ENCODE results near the gene MAML3.
"Not testable (repeated sequence)": the region's sequence is repeated elsewhere in the genome, so short reads cannot be mapped to it uniquely, and the experiment has no call there.

The MAML3 gene

DNA sequence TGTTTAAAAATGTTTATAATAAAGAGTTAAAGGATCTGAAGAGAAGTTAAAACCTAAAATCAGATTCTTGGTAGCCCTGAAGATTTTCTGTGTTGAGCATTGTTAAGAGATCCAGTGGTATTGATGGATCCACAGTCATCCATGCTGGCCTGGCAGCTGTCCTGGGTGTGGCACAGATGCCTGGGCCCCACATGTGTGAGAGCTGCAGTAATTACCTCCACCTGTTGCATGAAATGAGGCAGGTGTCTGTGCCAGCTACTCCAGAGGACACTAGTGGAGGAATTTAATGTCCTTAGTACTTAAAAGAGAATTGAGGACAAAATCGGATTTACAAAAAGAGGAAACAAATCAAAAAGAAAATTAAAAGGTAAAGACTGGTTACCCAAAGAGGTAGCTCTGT, 444.3 kb downstream of the MAML3 start:
- Histone ChIP-seq H3K9me3 (ENCODE audit: insufficient read depth, low read length) (no peaks in the 10 kb centered on the region), H3K27ac (ENCODE audit: low read length) (no peak overlapping the region), H3K4me3 (ENCODE audit: low read length) (no peak overlapping the region), H4K20me1 (ENCODE audit: insufficient read depth, low read length) (no peaks in the 10 kb centered on the region), H3K9ac (ENCODE audit: low read length) (no peak overlapping the region), H3K79me2 (ENCODE audit: low read length) (no peaks in the 10 kb centered on the region), H3K4me2 (ENCODE audit: low read length) (no peak overlapping the region), H3K36me3 (replicated peaks; ENCODE audit: low read depth, low read length) (no peaks in the 10 kb centered on the region), H2AFZ (ENCODE audit: low read depth, low read length) (no peak overlapping the region), H3K4me1 (ENCODE audit: low read length) (no peaks in the 10 kb centered on the region; the same call in 1 of the 2 replicates), H3K27me3 (ENCODE audit: low read depth, low read length) (peaks cover 23% of the 10 kb centered on the region)
- no peak for TF ChIP-seq CTCF (IDR thresholded peaks at IDR 0.05; ENCODE audit: low read depth, low read length)
- no peak for TF ChIP-seq EZH2phosphoT487 (IDR thresholded peaks at IDR 0.05; ENCODE audit: low read depth)

GRCh38 chr4:139704915-139705485, 449.0 kb downstream of the MAML3 start:
- H3K27me3 ChIP-seq (ENCODE audit: low read depth, low read length): no peaks in the 10 kb centered on the region
- H3K9ac ChIP-seq (ENCODE audit: low read length): no peak overlapping the region
- H4K20me1 ChIP-seq (ENCODE audit: insufficient read depth, low read length): no peaks in the 10 kb centered on the region
- no peak overlapping the region for H3K4me3 ChIP-seq (ENCODE audit: low read length)
- no peaks in the 10 kb centered on the region for H3K36me3 ChIP-seq (replicated peaks; ENCODE audit: low read depth, low read length)
- H2AFZ ChIP-seq (ENCODE audit: low read depth, low read length): no peak overlapping the region
- TF ChIP-seq CTCF (IDR thresholded peaks at IDR 0.05; ENCODE audit: low read depth, low read length) (peak; percentile 42), EZH2phosphoT487 (IDR thresholded peaks at IDR 0.05; ENCODE audit: low read depth) (no peak)
- no peaks in the 10 kb centered on the region for H3K4me1 ChIP-seq (ENCODE audit: low read length)
- H3K79me2 ChIP-seq (ENCODE audit: low read length): no peaks in the 10 kb centered on the region
- no peak overlapping the region for H3K4me2 ChIP-seq (ENCODE audit: low read length)
- no peaks in the 10 kb centered on the region for H3K9me3 ChIP-seq (ENCODE audit: insufficient read depth, low read length)
- H3K27ac ChIP-seq (ENCODE audit: low read length): no peak overlapping the region

DNA sequence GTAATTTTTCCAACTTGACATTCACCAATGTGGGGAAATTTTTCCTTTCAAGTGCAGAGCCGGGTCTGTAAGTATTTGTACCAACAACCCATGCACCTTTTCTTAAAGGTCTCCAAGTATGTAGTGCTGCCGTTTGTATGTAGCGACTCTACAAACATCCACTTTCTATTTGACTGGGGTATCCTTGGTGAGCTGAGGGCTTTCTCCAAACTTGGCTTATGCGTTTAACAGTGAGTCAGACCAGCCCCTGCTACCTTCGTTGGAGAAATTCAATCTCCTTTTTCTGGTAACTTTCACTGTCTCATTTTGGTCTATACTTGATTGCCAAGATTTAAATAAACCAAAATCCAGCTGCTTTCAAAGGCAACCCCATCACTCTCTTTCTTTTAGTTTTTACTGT, 453.4 kb downstream of the MAML3 start:
- Histone ChIP-seq H4K20me1 (ENCODE audit: insufficient read depth, low read length) (no peaks in the 10 kb centered on the region), H3K9me3 (ENCODE audit: insufficient read depth, low read length) (no peaks in the 10 kb centered on the region), H3K27me3 (ENCODE audit: low read depth, low read length) (peaks cover 7% of the 10 kb centered on the region; the same call in 1 of the 2 replicates), H3K4me2 (ENCODE audit: low read length) (peak overlapping the region; percentile 0; the same call in 1 of the 2 replicates), H2AFZ (ENCODE audit: low read depth, low read length) (no peak overlapping the region), H3K4me3 (ENCODE audit: low read length) (no peak overlapping the region), H3K27ac (ENCODE audit: low read length) (no peak overlapping the region), H3K79me2 (ENCODE audit: low read length) (no peaks in the 10 kb centered on the region), H3K4me1 (ENCODE audit: low read length) (no peaks in the 10 kb centered on the region), H3K9ac (ENCODE audit: low read length) (no peak overlapping the region), H3K36me3 (replicated peaks; ENCODE audit: low read depth, low read length) (no peaks in the 10 kb centered on the region)
- TF ChIP-seq EZH2phosphoT487 (IDR thresholded peaks at IDR 0.05; ENCODE audit: low read depth) (no peak), CTCF (IDR thresholded peaks at IDR 0.05; ENCODE audit: low read depth, low read length) (no peak)

DNA sequence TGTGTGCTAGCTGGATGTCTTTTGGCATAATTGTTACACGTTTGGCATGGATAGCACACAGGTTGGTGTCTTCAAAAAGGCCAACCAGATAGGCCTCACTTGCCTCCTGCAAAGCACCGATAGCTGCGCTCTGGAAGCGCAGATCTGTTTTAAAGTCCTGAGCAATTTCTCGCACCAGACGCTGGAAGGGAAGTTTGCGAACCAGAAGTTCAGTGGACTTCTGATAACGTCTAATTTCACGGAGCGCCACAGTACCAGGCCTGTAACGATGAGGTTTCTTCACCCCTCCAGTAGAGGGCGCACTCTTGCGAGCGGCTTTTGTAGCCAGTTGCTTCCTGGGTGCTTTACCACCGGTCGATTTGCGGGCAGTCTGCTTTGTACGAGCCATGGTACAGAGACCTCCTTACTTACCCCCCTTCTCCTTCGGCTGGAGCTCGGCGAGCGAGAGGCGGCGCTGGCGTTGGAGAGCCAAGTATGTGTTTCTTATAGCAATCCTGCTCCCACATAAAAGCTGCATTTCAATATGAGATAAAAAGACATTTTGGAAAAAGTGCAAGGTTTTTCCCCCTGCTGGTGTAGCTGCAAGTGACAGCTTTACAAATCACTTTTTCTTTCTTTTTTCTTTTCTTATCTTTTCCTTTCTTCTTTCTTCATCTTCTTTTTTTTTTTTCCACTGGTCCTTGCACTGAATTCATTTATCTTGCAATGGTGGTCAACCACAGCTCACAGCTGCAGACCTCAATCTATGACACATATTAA, 455.6 kb downstream of the MAML3 start:
- H3K4me3 ChIP-seq (ENCODE audit: low read length); H3K4me2 ChIP-seq (ENCODE audit: low read length); H3K79me2 ChIP-seq (ENCODE audit: low read length); H2AFZ ChIP-seq (ENCODE audit: low read depth, low read length); H3K9me3 ChIP-seq (ENCODE audit: insufficient read depth, low read length); H3K27ac ChIP-seq (ENCODE audit: low read length); H3K4me1 ChIP-seq (ENCODE audit: low read length); H3K27me3 ChIP-seq (ENCODE audit: low read depth, low read length); H3K9ac ChIP-seq (ENCODE audit: low read length); H3K36me3 ChIP-seq (replicated peaks; ENCODE audit: low read depth, low read length); H4K20me1 ChIP-seq (ENCODE audit: insufficient read depth, low read length): not testable (repeated sequence)
- peak; percentile 20 for TF ChIP-seq CTCF (IDR thresholded peaks at IDR 0.05; ENCODE audit: low read depth, low read length)
